HepG2 (cell line): ENCODE measurements around the gene NCKAP5L.

Source experiments
- BRCA1 ChIP-seq: sonication (generic); formaldehyde crosslinking; IDR thresholded peaks from 2 replicates; pipeline ENCODE4 v1.4.0; 2020; ENCODE audit warnings: missing genetic modification reagents
- CHCHD3 ChIP-seq: sonication (generic); formaldehyde crosslinking; IDR thresholded peaks from 2 replicates; pipeline ENCODE4 v1.8.0; 2022; ENCODE audit warnings: mild to moderate bottlenecking, missing genetic modification reagents, moderate library complexity
- CREB1 ChIP-seq, 2 experiments: fragments of 450-650 bp in 1 of 2; IDR thresholded peaks; 2 replicates each; pipeline ENCODE4 v1.6.1; 2016 to 2017; ENCODE audit warnings: control low read depth in 1 of 2, mild to moderate bottlenecking in 1 of 2, missing compliant biosample characterization in 1 of 2, missing genetic modification characterization in 1 of 2
- GATA4 ChIP-seq: sonication (generic); IDR thresholded peaks from 2 replicates; pipeline ENCODE4 v1.6.1; 2016; ENCODE audit warnings: antibody characterized with exemption, low read depth, borderline replicate concordance
- NR2F6 ChIP-seq, 2 experiments: IDR thresholded peaks; 2 replicates each; pipeline ENCODE4 v1.6.1; 2016; ENCODE audit warnings: antibody characterized with exemption in 1 of 2, mild to moderate bottlenecking in 1 of 2
- SALL1 ChIP-seq: sonication (generic); formaldehyde crosslinking; IDR thresholded peaks from 2 replicates; pipeline ENCODE4 v1.8.0; 2022; ENCODE audit warnings: mild to moderate bottlenecking, missing genetic modification reagents
- ZKSCAN1 ChIP-seq: fragments of 150-350 bp; IDR thresholded peaks from 2 replicates; pipeline ENCODE4 v1.6.1; 2014; ENCODE audit warnings: low read length
- ZNF350 ChIP-seq: sonication (generic); formaldehyde crosslinking; IDR thresholded peaks from 2 replicates; pipeline ENCODE4 v1.4.0; 2020; ENCODE audit warnings: mild to moderate bottlenecking, low read depth, missing genetic modification reagents, borderline replicate concordance
- ZSCAN20 ChIP-seq: sonication (generic); formaldehyde crosslinking; IDR thresholded peaks from 2 replicates; pipeline ENCODE4 v1.4.0; 2020; ENCODE audit warnings: missing genetic modification reagents, mild to moderate bottlenecking, borderline replicate concordance
- TF ChIP-seq, protein P1 (sequence below): sonication (generic); formaldehyde crosslinking; IDR thresholded peaks from 2 replicates; pipeline ENCODE4 v1.5.0; 2020; ENCODE audit warnings: mild to moderate bottlenecking, missing genetic modification reagents, moderate library complexity

- TF ChIP-seq BRCA1 (CRISPR knock-in tag) (no peak), CREB1 (IDR thresholded peaks at IDR 0.05) (no peak), CREB1 (CRISPR knock-in tag; IDR thresholded peaks at IDR 0.05) (no peak), GATA4 (no peak), NR2F6 (IDR thresholded peaks at IDR 0.05) (no peak), NR2F6 (CRISPR knock-in tag; IDR thresholded peaks at IDR 0.05) (no peak), CHCHD3 (CRISPR knock-in tag) (no peak), SALL1 (CRISPR knock-in tag) (peak; percentile 50; the same call in 1 of the 2 replicates), ZSCAN20 (CRISPR knock-in tag) (no peak), ZNF350 (CRISPR knock-in tag) (no peak), ZKSCAN1 (no peak)
- TF ChIP-seq, protein P1, sequence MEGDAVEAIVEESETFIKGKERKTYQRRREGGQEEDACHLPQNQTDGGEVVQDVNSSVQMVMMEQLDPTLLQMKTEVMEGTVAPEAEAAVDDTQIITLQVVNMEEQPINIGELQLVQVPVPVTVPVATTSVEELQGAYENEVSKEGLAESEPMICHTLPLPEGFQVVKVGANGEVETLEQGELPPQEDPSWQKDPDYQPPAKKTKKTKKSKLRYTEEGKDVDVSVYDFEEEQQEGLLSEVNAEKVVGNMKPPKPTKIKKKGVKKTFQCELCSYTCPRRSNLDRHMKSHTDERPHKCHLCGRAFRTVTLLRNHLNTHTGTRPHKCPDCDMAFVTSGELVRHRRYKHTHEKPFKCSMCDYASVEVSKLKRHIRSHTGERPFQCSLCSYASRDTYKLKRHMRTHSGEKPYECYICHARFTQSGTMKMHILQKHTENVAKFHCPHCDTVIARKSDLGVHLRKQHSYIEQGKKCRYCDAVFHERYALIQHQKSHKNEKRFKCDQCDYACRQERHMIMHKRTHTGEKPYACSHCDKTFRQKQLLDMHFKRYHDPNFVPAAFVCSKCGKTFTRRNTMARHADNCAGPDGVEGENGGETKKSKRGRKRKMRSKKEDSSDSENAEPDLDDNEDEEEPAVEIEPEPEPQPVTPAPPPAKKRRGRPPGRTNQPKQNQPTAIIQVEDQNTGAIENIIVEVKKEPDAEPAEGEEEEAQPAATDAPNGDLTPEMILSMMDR: peak; percentile 94
These were observed 51.8 kb downstream of the NCKAP5L start for GRCh38 chr12:49776413-49776812.
